ENCODE results near the gene PRELP. TPM values are rescaled to one million over a fixed set of nuclear protein-coding genes. Genes with fewer than 3 reads are reported as not detected.

The PRELP gene
- total and polyA plus RNA-seq, 9 of the 15 experiments (the other 6 are each of a cell fraction or from before 2014, with no cell fraction given) = 0.04 TPM; not detected in 8

- POLR2A ChIA-PET = interaction anchor here (0.7 to 4.7 kb wide), 3 partner anchors 13 to 821 kb away, joined by 3 to 20 read pairs (median 3); partner anchors contain the start of gene PRELP
Measured at GRCh38 chr1:203463469-203464062, 12.0 kb upstream of the PRELP start.

More at GRCh38 chr1:203463469-203464062, 12.0 kb upstream of the PRELP start:
- Histone ChIP-seq H3K4me3 (no peak overlapping the region), H3K79me2 (ENCODE audit: control insufficient read depth, insufficient read depth, low read length) (no peaks in the 10 kb centered on the region), H3K9me1 (ENCODE audit: control insufficient read depth, insufficient read depth, low read length) (no peaks in the 10 kb centered on the region), H3K36me3 (ENCODE audit: control insufficient read depth, insufficient read depth, low read length) (no peaks in the 10 kb centered on the region), H4K20me1 (replicated peaks; ENCODE audit: control insufficient read depth, insufficient read depth, low read length) (peaks cover 13% of the 10 kb centered on the region), H3K4me2 (ENCODE audit: insufficient read depth, low read length) (no peak overlapping the region), H3K4me1 (replicated peaks in 1 of 2; ENCODE audit: control insufficient read depth in 2 of 2, insufficient read depth in 2 of 2, low read length in 2 of 2) (no peaks in the 10 kb centered on the region), H2AFZ (ENCODE audit: low read depth, low read length) (no peak overlapping the region), H3K9ac (ENCODE audit: insufficient read depth in 1 of 2, low read depth in 2 of 2, low read length in 2 of 2) (no peak overlapping the region), H3K27me3 (ENCODE audit: control insufficient read depth in 2 of 2, insufficient read depth in 2 of 2, low read length in 2 of 2) (peaks cover 51 to 57% of the 10 kb centered on the region in 2 experiments), H3K27ac (ENCODE audit: extremely low read depth, low read depth, low read length) (no peak overlapping the region), H3K9me3 (replicated peaks; ENCODE audit: control insufficient read depth, insufficient read depth, low read depth, low read length) (no peaks in the 10 kb centered on the region)
- FAIRE-seq (no peak), DNase-seq (ENCODE audit: extremely low read depth in 1 of 4, low spot score in 3 of 4) (no peak), ATAC-seq (no peak; the same call in 2 of the 3 replicates)
- CTCF ChIA-PET (ENCODE audit: low intra/inter-chr PET ratio) = no interaction called here
- TF ChIP-seq SMARCC2 (IDR thresholded peaks at IDR 0.05; ENCODE audit: low read depth) (no peak), POLR2A (conservative IDR thresholded peaks at IDR 0.05) (no peak), SIX5 (IDR thresholded peaks at IDR 0.05; ENCODE audit: borderline replicate concordance in 1 of 2, insufficient read depth in 1 of 2, low read depth in 1 of 2, low read length in 2 of 2) (no peak), E4F1 (CRISPR knock-in tag; IDR thresholded peaks at IDR 0.05; ENCODE audit: borderline replicate concordance) (no peak), ZNF3 (CRISPR knock-in tag; IDR thresholded peaks at IDR 0.05) (no peak), CXXC5 (CRISPR knock-in tag; IDR thresholded peaks at IDR 0.05) (no peak), NFIX (CRISPR knock-in tag; IDR thresholded peaks at IDR 0.05; ENCODE audit: low read depth) (no peak)
- TF ChIP-seq, protein P1, sequence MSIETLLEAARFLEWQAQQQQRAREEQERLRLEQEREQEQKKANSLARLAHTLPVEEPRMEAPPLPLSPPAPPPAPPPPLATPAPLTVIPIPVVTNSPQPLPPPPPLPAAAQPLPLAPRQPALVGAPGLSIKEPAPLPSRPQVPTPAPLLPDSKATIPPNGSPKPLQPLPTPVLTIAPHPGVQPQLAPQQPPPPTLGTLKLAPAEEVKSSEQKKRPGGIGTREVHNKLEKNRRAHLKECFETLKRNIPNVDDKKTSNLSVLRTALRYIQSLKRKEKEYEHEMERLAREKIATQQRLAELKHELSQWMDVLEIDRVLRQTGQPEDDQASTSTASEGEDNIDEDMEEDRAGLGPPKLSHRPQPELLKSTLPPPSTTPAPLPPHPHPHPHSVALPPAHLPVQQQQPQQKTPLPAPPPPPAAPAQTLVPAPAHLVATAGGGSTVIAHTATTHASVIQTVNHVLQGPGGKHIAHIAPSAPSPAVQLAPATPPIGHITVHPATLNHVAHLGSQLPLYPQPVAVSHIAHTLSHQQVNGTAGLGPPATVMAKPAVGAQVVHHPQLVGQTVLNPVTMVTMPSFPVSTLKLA (conservative IDR thresholded peaks at IDR 0.05) = no peak
- WGBS (ENCODE audit: insufficient coverage, low coverage, missing lambda C conversion rate) = 0% methylated on average over 7 of the region's 7 CpGs
- intact Hi-C loops (cut with micrococcal nuclease) (no loop called here), in situ Hi-C loops (cut with MboI) (no loop called here)
- BruUV-seq (replicated peaks) = no TSS peak
